ENCODE measurements around the gene RAB14.

RAB14 gene

GRCh38 chr9:121201738-121202533 lies at the start of gene RAB14:
RAB14 (minus strand) TSS chr9:121201869; CDS start chr9:121193412, 8,457 bp downstream.
- in situ Hi-C loops (cut with MboI; ENCODE audit: low sequenced_read_pairs): no loop called here

- in situ Hi-C loops (cut with MboI; ENCODE audit: low sequenced_read_pairs): no loop called here
Observed at GRCh38 chr9:121249563-121249962, 47.9 kb upstream of the RAB14 start.

- in situ Hi-C loops (cut with MboI; ENCODE audit: low sequenced_read_pairs): no loop called here
Observed at GRCh38 chr9:121246821-121247561, 45.3 kb upstream of the RAB14 start.

GRCh38 chr9:121242959-121243346 lies 41.3 kb upstream of the RAB14 start:
- in situ Hi-C loops (cut with MboI; ENCODE audit: low sequenced_read_pairs): no loop called here

- in situ Hi-C loops (cut with MboI; ENCODE audit: low sequenced_read_pairs): no loop called here
Observed at GRCh38 chr9:121242219-121242958, 40.7 kb upstream of the RAB14 start.

- in situ Hi-C loops (cut with MboI; ENCODE audit: low sequenced_read_pairs): no loop called here
Observed at GRCh38 chr9:121240472-121241135, 38.9 kb upstream of the RAB14 start.

GRCh38 chr9:121239851-121240250 lies 38.2 kb upstream of the RAB14 start:
- in situ Hi-C loops (cut with MboI; ENCODE audit: low sequenced_read_pairs): no loop called here

GRCh38 chr9:121239071-121239470 lies 37.4 kb upstream of the RAB14 start:
- in situ Hi-C loops (cut with MboI; ENCODE audit: low sequenced_read_pairs): no loop called here

- in situ Hi-C loops (cut with MboI; ENCODE audit: low sequenced_read_pairs): no loop called here
Observed at GRCh38 chr9:121237916-121238315, 36.2 kb upstream of the RAB14 start.

GRCh38 chr9:121235512-121235911 lies 33.8 kb upstream of the RAB14 start:
- in situ Hi-C loops (cut with MboI; ENCODE audit: low sequenced_read_pairs): no loop called here

- in situ Hi-C loops (cut with MboI; ENCODE audit: low sequenced_read_pairs): no loop called here
Observed at GRCh38 chr9:121234832-121235161, 33.1 kb upstream of the RAB14 start.

- in situ Hi-C loops (cut with MboI; ENCODE audit: low sequenced_read_pairs): no loop called here
Observed at GRCh38 chr9:121233906-121234831, 32.5 kb upstream of the RAB14 start.

GRCh38 chr9:121232251-121232650 lies 30.6 kb upstream of the RAB14 start:
- in situ Hi-C loops (cut with MboI; ENCODE audit: low sequenced_read_pairs): no loop called here

GRCh38 chr9:121230256-121230655 lies 28.6 kb upstream of the RAB14 start:
- in situ Hi-C loops (cut with MboI; ENCODE audit: low sequenced_read_pairs): no loop called here

- in situ Hi-C loops (cut with MboI; ENCODE audit: low sequenced_read_pairs): no loop called here
Observed at GRCh38 chr9:121227862-121228261, 26.2 kb upstream of the RAB14 start.

GRCh38 chr9:121226175-121226574 lies 24.5 kb upstream of the RAB14 start:
- in situ Hi-C loops (cut with MboI; ENCODE audit: low sequenced_read_pairs): no loop called here

- in situ Hi-C loops (cut with MboI; ENCODE audit: low sequenced_read_pairs): no loop called here
Observed at GRCh38 chr9:121225240-121225639, 23.6 kb upstream of the RAB14 start.

- in situ Hi-C loops (cut with MboI; ENCODE audit: low sequenced_read_pairs): no loop called here
Observed at GRCh38 chr9:121222524-121223171, 21.0 kb upstream of the RAB14 start.

- in situ Hi-C loops (cut with MboI; ENCODE audit: low sequenced_read_pairs): no loop called here
Observed at GRCh38 chr9:121221664-121222055, 20.0 kb upstream of the RAB14 start.
